Measurements from ENCODE around the gene FAM111B. TPM values are rescaled to one million over a fixed set of nuclear protein-coding genes. Genes with fewer than 3 reads are reported as not detected.
"Not testable (repeated sequence)": the region's sequence is repeated elsewhere in the genome, so short reads cannot be mapped to it uniquely, and the experiment has no call there.

The FAM111B gene
- under 1 TPM in 3 of 4 donors, not detected in 1; 0.20 to 0.30 (median 0.22) TPM for total RNA-seq

- Histone ChIP-seq H3K27ac (peak within 1 kb of the TSS in 3 of 4 donors; percentile 15 to 77 (median 72)), H3K27me3 (no peaks in the 10 kb centered on the region), H3K4me1 (peaks cover 0 to 28% (median 13%) of the 10 kb centered on the region in 4 donors), H3K9me3 (no peaks in the 10 kb centered on the region), H3K4me3 (peak within 1 kb of the TSS; percentile 36 to 63 (median 52)), H3K36me3 (no peaks in the 10 kb centered on the region)
- 1% methylated on average over 46 to 60 of the region's 64 CpGs for WGBS, 2 donors
- peak; percentile 48 to 67 for DNase-seq (ENCODE audit: low spot score in 2 of 2)
- TF ChIP-seq POLR2A (IDR thresholded peaks at IDR 0.05) (no peak), EP300 (IDR thresholded peaks at IDR 0.05) (no peak), CTCF (IDR thresholded peaks at IDR 0.05) (no peak)
These were observed at the start of gene FAM111B for GRCh38 chr11:59106363-59107336. FAM111B (plus strand) TSS chr11:59107237; CDS start chr11:59109626, 2,389 bp downstream.

- DNase-seq (ENCODE audit: low spot score in 2 of 2) = peak; percentile 21 to 69
These were observed 48.7 kb upstream of the FAM111B start for GRCh38 chr11:59058120-59059033.

GRCh38 chr11:59060096-59060495 lies 46.9 kb upstream of the FAM111B start:
- H3K27me3 ChIP-seq = peaks cover 0 to 19% of the 10 kb centered on the region in 2 donors
- H3K36me3 ChIP-seq; H3K4me3 ChIP-seq; H3K27ac ChIP-seq; DNase-seq (ENCODE audit: low spot score in 2 of 2); H3K9me3 ChIP-seq: not testable (repeated sequence)
- peaks cover 0 to 11% (median 0%) of the 10 kb centered on the region in 4 donors for H3K4me1 ChIP-seq
- 48 to 50% methylated on average over 3 of the region's 3 CpGs for WGBS, 2 donors

More at GRCh38 chr11:59058120-59059033, 48.7 kb upstream of the FAM111B start:
- not testable (repeated sequence) for H3K36me3 ChIP-seq, H3K27ac ChIP-seq, H3K9me3 ChIP-seq
- H3K27me3 ChIP-seq = peaks cover 0 to 14% of the 10 kb centered on the region in 2 donors
- H3K4me1 ChIP-seq = peaks cover 0 to 11% (median 0%) of the 10 kb centered on the region in 4 donors
- 8 to 9% methylated on average over 27 of the region's 27 CpGs for WGBS, 2 donors
- peak overlapping the region in 3 of 4 donors; percentile 30 to 40 (median 37) for H3K4me3 ChIP-seq
- peak; percentile 70 to 81 (median 76) for TF ChIP-seq CTCF (IDR thresholded peaks at IDR 0.05)

GRCh38 chr11:59062602-59063529 lies 44.2 kb upstream of the FAM111B start:
- WGBS, 2 donors = 57 to 76% methylated on average over 49 to 56 of the region's 56 CpGs
- Histone ChIP-seq H3K27ac (no peak overlapping the region), H3K9me3 (no peaks in the 10 kb centered on the region), H3K36me3 (no peaks in the 10 kb centered on the region), H3K4me1 (peaks cover 0 to 7% (median 0%) of the 10 kb centered on the region in 4 donors), H3K27me3 (peaks cover 0 to 19% of the 10 kb centered on the region in 2 donors), H3K4me3 (no peak overlapping the region)
- DNase-seq (ENCODE audit: low spot score in 2 of 2) = no peak
- TF ChIP-seq CTCF (IDR thresholded peaks at IDR 0.05) (no peak), POLR2A (IDR thresholded peaks at IDR 0.05) (no peak), EP300 (IDR thresholded peaks at IDR 0.05) (no peak)

- not testable (repeated sequence) for H3K4me3 ChIP-seq
These were observed 42.9 kb upstream of the FAM111B start for GRCh38 chr11:59063996-59064727.

More at GRCh38 chr11:59063996-59064727, 42.9 kb upstream of the FAM111B start:
- 83% methylated on average over 14 of the region's 14 CpGs for WGBS, 2 donors
- not testable (repeated sequence) for H3K9me3 ChIP-seq; DNase-seq (ENCODE audit: low spot score in 2 of 2); H3K27ac ChIP-seq; H3K4me1 ChIP-seq; H3K36me3 ChIP-seq
- peaks cover 0 to 19% of the 10 kb centered on the region in 2 donors for H3K27me3 ChIP-seq
